ENCODE measurements around the gene TM9SF3.

DNA sequence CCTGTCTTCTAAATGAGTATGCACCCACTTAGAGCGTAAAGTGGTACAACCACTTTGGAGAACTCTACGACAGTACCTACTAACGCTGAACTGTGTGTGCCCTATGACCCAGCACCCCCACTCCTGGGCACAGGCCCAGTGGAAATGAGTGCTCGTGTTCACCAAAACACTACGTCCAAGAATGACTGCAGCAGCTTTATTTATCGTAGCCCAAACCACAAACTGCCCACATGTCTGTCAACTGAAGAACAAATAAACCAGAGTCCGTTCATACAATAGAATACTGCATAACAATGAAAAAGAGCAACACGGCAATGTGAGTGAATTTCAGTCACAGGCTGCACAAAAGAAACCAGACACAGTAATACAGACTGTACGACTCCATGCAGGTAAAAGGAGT is 108.5 kb downstream of the TM9SF3 start:
- TF ChIP-seq POLR2A (IDR thresholded peaks at IDR 0.05; ENCODE audit: low read length): no peak
- no peak for TF ChIP-seq JUN (IDR thresholded peaks at IDR 0.05)
- TF ChIP-seq, protein P1, sequence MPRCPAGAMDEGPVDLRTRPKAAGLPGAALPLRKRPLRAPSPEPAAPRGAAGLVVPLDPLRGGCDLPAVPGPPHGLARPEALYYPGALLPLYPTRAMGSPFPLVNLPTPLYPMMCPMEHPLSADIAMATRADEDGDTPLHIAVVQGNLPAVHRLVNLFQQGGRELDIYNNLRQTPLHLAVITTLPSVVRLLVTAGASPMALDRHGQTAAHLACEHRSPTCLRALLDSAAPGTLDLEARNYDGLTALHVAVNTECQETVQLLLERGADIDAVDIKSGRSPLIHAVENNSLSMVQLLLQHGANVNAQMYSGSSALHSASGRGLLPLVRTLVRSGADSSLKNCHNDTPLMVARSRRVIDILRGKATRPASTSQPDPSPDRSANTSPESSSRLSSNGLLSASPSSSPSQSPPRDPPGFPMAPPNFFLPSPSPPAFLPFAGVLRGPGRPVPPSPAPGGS (IDR thresholded peaks at IDR 0.05): no peak
- TF ChIP-seq, protein P2, sequence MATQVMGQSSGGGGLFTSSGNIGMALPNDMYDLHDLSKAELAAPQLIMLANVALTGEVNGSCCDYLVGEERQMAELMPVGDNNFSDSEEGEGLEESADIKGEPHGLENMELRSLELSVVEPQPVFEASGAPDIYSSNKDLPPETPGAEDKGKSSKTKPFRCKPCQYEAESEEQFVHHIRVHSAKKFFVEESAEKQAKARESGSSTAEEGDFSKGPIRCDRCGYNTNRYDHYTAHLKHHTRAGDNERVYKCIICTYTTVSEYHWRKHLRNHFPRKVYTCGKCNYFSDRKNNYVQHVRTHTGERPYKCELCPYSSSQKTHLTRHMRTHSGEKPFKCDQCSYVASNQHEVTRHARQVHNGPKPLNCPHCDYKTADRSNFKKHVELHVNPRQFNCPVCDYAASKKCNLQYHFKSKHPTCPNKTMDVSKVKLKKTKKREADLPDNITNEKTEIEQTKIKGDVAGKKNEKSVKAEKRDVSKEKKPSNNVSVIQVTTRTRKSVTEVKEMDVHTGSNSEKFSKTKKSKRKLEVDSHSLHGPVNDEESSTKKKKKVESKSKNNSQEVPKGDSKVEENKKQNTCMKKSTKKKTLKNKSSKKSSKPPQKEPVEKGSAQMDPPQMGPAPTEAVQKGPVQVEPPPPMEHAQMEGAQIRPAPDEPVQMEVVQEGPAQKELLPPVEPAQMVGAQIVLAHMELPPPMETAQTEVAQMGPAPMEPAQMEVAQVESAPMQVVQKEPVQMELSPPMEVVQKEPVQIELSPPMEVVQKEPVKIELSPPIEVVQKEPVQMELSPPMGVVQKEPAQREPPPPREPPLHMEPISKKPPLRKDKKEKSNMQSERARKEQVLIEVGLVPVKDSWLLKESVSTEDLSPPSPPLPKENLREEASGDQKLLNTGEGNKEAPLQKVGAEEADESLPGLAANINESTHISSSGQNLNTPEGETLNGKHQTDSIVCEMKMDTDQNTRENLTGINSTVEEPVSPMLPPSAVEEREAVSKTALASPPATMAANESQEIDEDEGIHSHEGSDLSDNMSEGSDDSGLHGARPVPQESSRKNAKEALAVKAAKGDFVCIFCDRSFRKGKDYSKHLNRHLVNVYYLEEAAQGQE (IDR thresholded peaks at IDR 0.05): no peak
